LNCaP clone FGC (cell line): ENCODE measurements around the gene ST6GALNAC4.
A peak's percentile ranks its signal among the peaks of the same experiment; 100 is the strongest.

Experiments
- DNase-seq: peaks from one replicate; pipeline ENCODE4 v3.0.0-alpha.2; 2011; ENCODE audit warnings: low read depth
- H3K4me3 ChIP-seq: 2 replicates; pipeline ENCODE4 v1.5.1; 2011; ENCODE audit warnings: mild to moderate bottlenecking, low read depth, low read length, control low read depth
- TF ChIP-seq, protein P1 (sequence below): IDR thresholded peaks from 2 replicates; pipeline ENCODE4 v1.5.1; 2012; ENCODE audit warnings: mild to moderate bottlenecking; ENCODE audit not compliant: control insufficient read depth, insufficient read depth; ENCODE audit errors: extremely low read depth

Gene ST6GALNAC4, protein sequence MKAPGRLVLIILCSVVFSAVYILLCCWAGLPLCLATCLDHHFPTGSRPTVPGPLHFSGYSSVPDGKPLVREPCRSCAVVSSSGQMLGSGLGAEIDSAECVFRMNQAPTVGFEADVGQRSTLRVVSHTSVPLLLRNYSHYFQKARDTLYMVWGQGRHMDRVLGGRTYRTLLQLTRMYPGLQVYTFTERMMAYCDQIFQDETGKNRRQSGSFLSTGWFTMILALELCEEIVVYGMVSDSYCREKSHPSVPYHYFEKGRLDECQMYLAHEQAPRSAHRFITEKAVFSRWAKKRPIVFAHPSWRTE

DNA sequence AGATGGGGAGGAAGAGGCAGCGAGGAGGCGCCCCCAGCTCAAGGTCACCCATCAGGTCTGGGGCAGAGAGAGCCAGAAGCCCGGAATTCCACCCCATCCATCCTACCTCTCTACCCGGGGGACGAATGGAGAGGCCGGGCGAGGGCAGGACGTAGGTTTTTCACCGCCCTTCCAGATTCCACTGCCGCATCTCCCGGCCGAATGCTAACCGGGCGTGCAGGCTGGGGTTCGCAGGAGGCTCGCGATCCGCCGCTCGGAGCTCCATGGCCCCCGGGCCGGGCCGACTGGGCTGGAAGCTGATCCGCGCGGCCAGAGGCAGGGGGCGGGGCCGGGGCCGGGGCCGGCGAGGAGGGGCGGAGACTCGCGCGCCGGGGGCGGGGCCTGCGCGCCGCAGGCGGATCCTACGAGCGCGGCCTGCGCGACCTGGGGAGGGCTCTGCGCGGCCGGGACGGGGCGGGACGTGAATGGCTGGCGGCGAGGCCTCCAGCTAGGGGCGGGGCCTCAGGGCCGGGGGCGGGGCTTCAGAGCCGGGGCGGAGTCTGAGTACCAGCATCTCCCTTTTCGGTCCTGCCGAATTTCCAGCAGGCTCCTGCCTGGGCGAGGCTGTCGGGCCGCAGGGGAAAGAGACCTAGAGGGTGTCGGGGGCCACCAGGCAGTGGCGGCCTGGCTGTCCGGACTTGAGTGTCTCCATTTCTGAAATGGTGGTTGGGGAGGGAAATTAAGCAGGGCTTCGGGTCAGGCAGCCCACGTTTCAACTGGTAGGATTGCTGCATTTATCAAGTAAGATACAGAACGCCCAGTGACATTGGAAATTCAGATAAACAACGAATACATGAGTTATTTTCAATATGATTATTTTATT is at the start of gene ST6GALNAC4:
TSS of gene ST6GALNAC4 (minus strand) at position 322 of the 862 bp plus-strand sequence. CDS start 622 bp downstream, outside the sequence.
- H3K4me3 ChIP-seq, result peak within 1 kb of the TSS; percentile 67
- DNase-seq, result no peak
- TF ChIP-seq, protein P1, sequence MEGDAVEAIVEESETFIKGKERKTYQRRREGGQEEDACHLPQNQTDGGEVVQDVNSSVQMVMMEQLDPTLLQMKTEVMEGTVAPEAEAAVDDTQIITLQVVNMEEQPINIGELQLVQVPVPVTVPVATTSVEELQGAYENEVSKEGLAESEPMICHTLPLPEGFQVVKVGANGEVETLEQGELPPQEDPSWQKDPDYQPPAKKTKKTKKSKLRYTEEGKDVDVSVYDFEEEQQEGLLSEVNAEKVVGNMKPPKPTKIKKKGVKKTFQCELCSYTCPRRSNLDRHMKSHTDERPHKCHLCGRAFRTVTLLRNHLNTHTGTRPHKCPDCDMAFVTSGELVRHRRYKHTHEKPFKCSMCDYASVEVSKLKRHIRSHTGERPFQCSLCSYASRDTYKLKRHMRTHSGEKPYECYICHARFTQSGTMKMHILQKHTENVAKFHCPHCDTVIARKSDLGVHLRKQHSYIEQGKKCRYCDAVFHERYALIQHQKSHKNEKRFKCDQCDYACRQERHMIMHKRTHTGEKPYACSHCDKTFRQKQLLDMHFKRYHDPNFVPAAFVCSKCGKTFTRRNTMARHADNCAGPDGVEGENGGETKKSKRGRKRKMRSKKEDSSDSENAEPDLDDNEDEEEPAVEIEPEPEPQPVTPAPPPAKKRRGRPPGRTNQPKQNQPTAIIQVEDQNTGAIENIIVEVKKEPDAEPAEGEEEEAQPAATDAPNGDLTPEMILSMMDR, result no peak

DNA sequence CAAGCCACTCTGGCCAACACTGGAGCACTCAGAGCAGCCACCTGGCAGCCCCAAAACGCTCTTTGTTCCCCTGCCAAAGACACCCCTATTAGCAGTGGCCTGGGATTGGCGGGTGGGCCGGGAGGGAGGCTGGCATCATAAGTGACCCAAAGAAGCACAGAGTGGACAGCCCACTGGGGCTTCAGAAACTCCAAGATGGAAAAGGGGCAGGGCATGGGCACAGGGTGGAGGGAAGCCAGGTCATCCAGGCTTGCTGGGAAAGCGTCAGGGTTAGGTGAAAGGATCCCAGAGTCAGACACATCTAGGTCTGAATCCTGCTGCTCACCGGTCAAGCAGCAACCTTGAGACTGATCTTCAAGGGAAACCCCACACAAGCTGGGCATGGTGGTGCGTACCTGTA is 49.1 kb upstream of the ST6GALNAC4 start:
- H3K4me3 ChIP-seq, result no peak overlapping the region; the same call in 1 of the 2 replicates

DNA sequence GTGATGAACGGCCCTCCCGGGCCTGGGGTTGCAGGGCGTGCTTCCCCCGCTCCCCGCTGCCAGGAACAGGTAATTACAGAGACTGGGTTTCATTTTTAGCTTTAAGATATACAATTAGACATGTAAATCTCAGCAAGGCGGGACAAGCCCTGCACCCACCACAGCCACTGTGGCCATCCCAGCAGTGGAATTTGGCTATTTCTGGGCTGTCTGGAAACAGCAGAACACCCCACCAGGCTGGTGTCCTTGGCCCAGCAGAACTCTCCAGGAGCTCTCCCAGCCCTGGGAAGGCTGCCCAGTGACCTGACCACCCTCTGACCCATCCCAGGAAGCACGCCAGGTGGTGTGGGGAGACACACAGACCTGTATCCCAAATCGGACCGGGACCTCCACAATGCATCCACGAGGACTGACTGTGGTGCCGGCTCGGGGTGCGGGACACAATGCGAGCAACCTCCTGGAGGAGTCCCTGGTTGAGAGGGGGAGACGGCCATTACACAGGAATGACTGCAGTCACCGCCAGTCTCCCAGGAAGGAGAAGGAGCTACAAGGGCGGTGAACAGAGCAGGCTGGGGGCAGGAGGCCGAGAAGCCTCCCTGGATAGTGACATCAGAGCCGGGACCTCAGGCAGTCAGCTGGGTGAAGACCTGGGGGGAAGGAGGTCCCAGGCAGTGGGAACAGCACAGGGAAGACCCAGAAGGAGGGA is 46.7 kb upstream of the ST6GALNAC4 start:
- no peak for DNase-seq
- TF ChIP-seq, protein P1, result no peak
- H3K4me3 ChIP-seq, result no peak overlapping the region

More for the DNA sequence above, 49.1 kb upstream of the ST6GALNAC4 start:
- TF ChIP-seq, protein P1, result no peak
- no peak for DNase-seq

DNA sequence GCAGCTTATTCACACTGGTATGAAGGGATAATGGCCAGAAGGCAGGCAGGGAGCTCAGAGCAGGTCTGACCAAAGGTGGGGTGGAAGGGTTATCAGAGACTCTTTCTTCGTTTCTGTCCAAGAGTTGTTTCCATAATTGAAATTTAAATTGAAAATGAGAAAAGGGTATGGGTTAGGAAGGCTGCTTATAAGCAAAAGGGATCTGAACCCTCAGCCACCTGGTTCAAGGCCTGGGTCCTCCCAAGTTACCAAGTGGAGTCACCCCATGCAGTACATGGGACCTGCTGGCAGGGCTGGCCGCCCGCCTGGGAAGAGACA is 46.2 kb upstream of the ST6GALNAC4 start:
- H3K4me3 ChIP-seq, result no peak overlapping the region
- no peak for DNase-seq
- TF ChIP-seq, protein P1, result no peak

DNA sequence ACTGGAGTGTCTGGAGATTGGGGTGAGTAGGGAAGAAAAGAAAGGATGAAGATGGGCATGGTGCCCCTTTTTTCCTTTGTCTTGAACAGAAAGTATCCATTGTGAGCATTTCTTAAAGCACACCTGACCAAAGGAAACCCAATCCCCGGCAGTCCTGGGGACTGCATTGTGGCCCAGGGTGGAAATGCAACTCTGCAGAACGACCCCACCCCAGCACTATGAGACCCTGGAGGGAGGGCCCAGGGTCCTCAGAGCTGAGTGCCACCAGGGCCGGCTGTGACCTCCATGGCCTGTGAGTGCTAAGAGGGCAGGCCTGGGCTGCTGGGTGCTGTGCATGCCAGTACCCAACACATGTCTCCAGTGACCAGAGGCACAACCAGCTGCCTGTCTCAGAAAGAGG is 45.4 kb upstream of the ST6GALNAC4 start:
- DNase-seq, result no peak
- TF ChIP-seq, protein P1, result no peak
- no peak overlapping the region for H3K4me3 ChIP-seq

DNA sequence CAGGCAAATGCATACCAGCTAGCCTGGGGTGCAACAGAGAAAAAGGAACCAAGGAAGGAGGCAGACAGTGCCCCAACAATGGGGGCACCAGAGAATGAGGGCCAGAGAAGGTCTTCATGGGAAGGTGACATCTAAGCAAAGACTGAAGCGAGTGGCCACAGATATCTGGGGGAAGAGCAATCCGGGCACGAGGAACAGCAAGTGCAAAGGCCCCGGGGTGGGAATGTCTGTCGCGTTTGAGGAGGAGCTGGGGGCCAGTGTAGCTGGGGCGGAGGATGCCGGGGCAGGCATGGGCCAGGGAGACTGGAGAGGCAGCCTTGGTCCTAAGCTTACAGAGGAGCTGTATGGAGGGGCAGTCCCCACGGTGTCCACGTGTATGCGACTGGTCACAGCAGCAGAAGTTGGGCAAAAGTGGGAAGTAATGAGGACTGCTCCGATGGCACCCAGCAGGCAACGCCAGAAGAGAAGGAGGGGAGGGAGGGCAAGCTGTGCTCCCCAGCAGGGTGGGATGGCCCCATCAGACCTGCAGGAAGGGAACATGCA is 44.8 kb upstream of the ST6GALNAC4 start:
- no peak overlapping the region for H3K4me3 ChIP-seq
- TF ChIP-seq, protein P1, result no peak
- no peak for DNase-seq
